Ishikawa (cell line): Measurements from ENCODE around the gene RXRB.

Source experiments
- CEBPB ChIP-seq: IDR thresholded peaks from 2 replicates; pipeline ENCODE4 v1.6.1; 2012
- CREB1 ChIP-seq: IDR thresholded peaks from 2 replicates; pipeline ENCODE4 v1.6.1; 2012; ENCODE audit warnings: low read depth
- EGR1 ChIP-seq: IDR thresholded peaks from 2 replicates; pipeline ENCODE4 v1.6.1; 2012
- EP300 ChIP-seq: IDR thresholded peaks from 2 replicates; pipeline ENCODE4 v1.6.1; 2012; ENCODE audit warnings: borderline replicate concordance
- FOXM1 ChIP-seq: IDR thresholded peaks from 2 replicates; pipeline ENCODE4 v1.6.1; 2012; ENCODE audit warnings: low read depth, borderline replicate concordance
- NFIC ChIP-seq: IDR thresholded peaks from 2 replicates; pipeline ENCODE4 v1.6.1; 2012
- RAD21 ChIP-seq: IDR thresholded peaks from 2 replicates; pipeline ENCODE4 v1.6.1; 2012; ENCODE audit warnings: low read depth
- TAF1 ChIP-seq: IDR thresholded peaks from 2 replicates; pipeline ENCODE4 v1.6.1; 2012; ENCODE audit warnings: low read depth, mild to moderate bottlenecking
- TEAD4 ChIP-seq: IDR thresholded peaks from 2 replicates; pipeline ENCODE4 v1.6.1; 2012
- ZBTB7A ChIP-seq: IDR thresholded peaks from 2 replicates; pipeline ENCODE4 v1.6.1; 2012; ENCODE audit warnings: low read depth
- TF ChIP-seq, protein P1 (sequence below): IDR thresholded peaks from 2 replicates; pipeline ENCODE4 v1.6.1; 2012; ENCODE audit warnings: low read depth, mild to moderate bottlenecking
- TF ChIP-seq, protein P2 (sequence below): IDR thresholded peaks from 2 replicates; pipeline ENCODE4 v1.6.1; 2012
- TF ChIP-seq, protein P3 (sequence below): IDR thresholded peaks from 2 replicates; pipeline ENCODE4 v1.6.1; 2012

DNA sequence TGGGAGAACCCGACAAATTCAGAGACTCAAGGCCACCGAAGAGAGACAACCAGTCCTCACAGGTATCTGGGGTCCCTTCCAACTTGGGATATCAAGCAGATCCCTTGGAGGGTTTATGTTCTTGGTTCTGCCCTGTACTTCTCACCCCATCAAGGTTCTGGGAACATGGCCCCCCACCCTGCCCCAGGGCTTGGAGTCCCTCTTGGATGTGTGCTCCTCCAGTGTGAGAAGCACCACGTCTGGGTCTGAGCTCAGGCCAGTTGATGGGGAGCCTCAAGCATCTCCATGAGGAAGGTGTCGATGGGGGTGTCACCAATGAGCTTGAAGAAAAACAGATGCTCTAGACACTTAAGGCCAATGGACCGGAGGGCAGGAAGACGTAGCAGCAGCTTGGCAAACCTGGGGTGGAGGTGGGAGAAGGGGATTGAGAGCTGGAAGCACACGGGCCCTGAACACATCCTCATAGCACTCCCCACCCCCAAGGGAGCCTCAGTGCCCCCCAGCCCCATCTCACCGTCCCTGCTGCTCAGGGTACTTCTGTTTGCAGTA lies 6.0 kb downstream of the RXRB start:
- no peak for TF ChIP-seq ZBTB7A
- TF ChIP-seq, protein P1, sequence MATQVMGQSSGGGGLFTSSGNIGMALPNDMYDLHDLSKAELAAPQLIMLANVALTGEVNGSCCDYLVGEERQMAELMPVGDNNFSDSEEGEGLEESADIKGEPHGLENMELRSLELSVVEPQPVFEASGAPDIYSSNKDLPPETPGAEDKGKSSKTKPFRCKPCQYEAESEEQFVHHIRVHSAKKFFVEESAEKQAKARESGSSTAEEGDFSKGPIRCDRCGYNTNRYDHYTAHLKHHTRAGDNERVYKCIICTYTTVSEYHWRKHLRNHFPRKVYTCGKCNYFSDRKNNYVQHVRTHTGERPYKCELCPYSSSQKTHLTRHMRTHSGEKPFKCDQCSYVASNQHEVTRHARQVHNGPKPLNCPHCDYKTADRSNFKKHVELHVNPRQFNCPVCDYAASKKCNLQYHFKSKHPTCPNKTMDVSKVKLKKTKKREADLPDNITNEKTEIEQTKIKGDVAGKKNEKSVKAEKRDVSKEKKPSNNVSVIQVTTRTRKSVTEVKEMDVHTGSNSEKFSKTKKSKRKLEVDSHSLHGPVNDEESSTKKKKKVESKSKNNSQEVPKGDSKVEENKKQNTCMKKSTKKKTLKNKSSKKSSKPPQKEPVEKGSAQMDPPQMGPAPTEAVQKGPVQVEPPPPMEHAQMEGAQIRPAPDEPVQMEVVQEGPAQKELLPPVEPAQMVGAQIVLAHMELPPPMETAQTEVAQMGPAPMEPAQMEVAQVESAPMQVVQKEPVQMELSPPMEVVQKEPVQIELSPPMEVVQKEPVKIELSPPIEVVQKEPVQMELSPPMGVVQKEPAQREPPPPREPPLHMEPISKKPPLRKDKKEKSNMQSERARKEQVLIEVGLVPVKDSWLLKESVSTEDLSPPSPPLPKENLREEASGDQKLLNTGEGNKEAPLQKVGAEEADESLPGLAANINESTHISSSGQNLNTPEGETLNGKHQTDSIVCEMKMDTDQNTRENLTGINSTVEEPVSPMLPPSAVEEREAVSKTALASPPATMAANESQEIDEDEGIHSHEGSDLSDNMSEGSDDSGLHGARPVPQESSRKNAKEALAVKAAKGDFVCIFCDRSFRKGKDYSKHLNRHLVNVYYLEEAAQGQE = no peak
- no peak for TF ChIP-seq RAD21
- no peak for TF ChIP-seq EP300
- TF ChIP-seq CEBPB = no peak
- no peak for TF ChIP-seq NFIC
- TF ChIP-seq, protein P2, sequence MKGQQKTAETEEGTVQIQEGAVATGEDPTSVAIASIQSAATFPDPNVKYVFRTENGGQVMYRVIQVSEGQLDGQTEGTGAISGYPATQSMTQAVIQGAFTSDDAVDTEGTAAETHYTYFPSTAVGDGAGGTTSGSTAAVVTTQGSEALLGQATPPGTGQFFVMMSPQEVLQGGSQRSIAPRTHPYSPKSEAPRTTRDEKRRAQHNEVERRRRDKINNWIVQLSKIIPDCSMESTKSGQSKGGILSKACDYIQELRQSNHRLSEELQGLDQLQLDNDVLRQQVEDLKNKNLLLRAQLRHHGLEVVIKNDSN = no peak
- TF ChIP-seq TAF1 = no peak
- TF ChIP-seq, protein P3, sequence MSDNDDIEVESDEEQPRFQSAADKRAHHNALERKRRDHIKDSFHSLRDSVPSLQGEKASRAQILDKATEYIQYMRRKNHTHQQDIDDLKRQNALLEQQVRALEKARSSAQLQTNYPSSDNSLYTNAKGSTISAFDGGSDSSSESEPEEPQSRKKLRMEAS = no peak
- TF ChIP-seq FOXM1 = no peak
- TF ChIP-seq CREB1 = no peak
- no peak for TF ChIP-seq EGR1
- no peak for TF ChIP-seq TEAD4
